NCI-H526 treated with DMSO at 0.1 percent for 48 hours (cell line): ENCODE measurements around the gene RAB31.

ENCODE experiments used
- DNase-seq: peaks from one replicate; lab custom pipeline; 2025; lab: John Stamatoyannopoulos, UW

The RAB31 gene

GRCh38 chr18:9694174-9694573, 13.9 kb upstream of the RAB31 start:
- no peak for DNase-seq

GRCh38 chr18:9694952-9695495, 13.1 kb upstream of the RAB31 start:
- DNase-seq = no peak

GRCh38 chr18:9695605-9696004, 12.5 kb upstream of the RAB31 start:
- no peak for DNase-seq

GRCh38 chr18:9696112-9696511, 12.0 kb upstream of the RAB31 start:
- no peak for DNase-seq

GRCh38 chr18:9696701-9697100, 11.4 kb upstream of the RAB31 start:
- DNase-seq = no peak

- DNase-seq = no peak
Observed at GRCh38 chr18:9697121-9697520, 11.0 kb upstream of the RAB31 start.

- DNase-seq = no peak
Observed at GRCh38 chr18:9698497-9698896, 9.6 kb upstream of the RAB31 start.

GRCh38 chr18:9700261-9700796, 7.8 kb upstream of the RAB31 start:
- DNase-seq = no peak

GRCh38 chr18:9701609-9702349, 6.3 kb upstream of the RAB31 start:
- no peak for DNase-seq

- no peak for DNase-seq
Observed at GRCh38 chr18:9704233-9705118, 3.6 kb upstream of the RAB31 start.

GRCh38 chr18:9705183-9705829, 2.8 kb upstream of the RAB31 start:
- DNase-seq = no peak

GRCh38 chr18:9706081-9706935, 1.8 kb upstream of the RAB31 start:
- DNase-seq = no peak

- DNase-seq = no peak
Observed at GRCh38 chr18:9707381-9708056, 582 bp upstream of the RAB31 start.

- DNase-seq = no peak
Observed at GRCh38 chr18:9708434-9709303, 568 bp downstream of the RAB31 start.

- DNase-seq = no peak
Observed at GRCh38 chr18:9709304-9709877, 1.3 kb downstream of the RAB31 start.

GRCh38 chr18:9710037-9710436, 1.9 kb downstream of the RAB31 start:
- DNase-seq = no peak

GRCh38 chr18:9711361-9712129, 3.4 kb downstream of the RAB31 start:
- no peak for DNase-seq

GRCh38 chr18:9712130-9712577, 4.1 kb downstream of the RAB31 start:
- no peak for DNase-seq
